H9 (cell line): ENCODE results near the gene FGF22. TPM values are rescaled to one million over a fixed set of nuclear protein-coding genes. Genes with fewer than 3 reads are reported as not detected.

Source experiments
- DNase-seq: peaks from one replicate; pipeline ENCODE4 v3.0.0-alpha.2; 2017
- H2AFZ ChIP-seq: one replicate; pipeline ENCODE4 v1.6.1; 2013; ENCODE audit warnings: mild to moderate bottlenecking, low read length, control low read depth, moderate library complexity
- H2AK5ac ChIP-seq: 2 replicates; pipeline ENCODE4 v1.6.1; 2013; ENCODE audit warnings: low read length, control low read depth, mixed read lengths; ENCODE audit not compliant: insufficient read length
- H2BK120ac ChIP-seq: one replicate; pipeline ENCODE4 v1.6.1; 2013; ENCODE audit warnings: low read depth, mild to moderate bottlenecking, low read length, control low read depth, inconsistent platforms; ENCODE audit not compliant: poor library complexity, severe bottlenecking
- H2BK12ac ChIP-seq: 2 replicates; pipeline ENCODE4 v1.6.1; 2013; ENCODE audit warnings: low read length, control low read depth, mixed read lengths, low read depth; ENCODE audit not compliant: insufficient read length
- H2BK15ac ChIP-seq: 2 replicates; pipeline ENCODE4 v1.6.1; 2013; ENCODE audit warnings: low read depth, low read length, control low read depth
- H2BK20ac ChIP-seq: one replicate; pipeline ENCODE4 v1.6.1; 2013; ENCODE audit warnings: low read depth, mild to moderate bottlenecking, low read length, control low read depth, inconsistent platforms; ENCODE audit not compliant: poor library complexity, severe bottlenecking
- H2BK5ac ChIP-seq: 2 replicates; pipeline ENCODE4 v1.6.1; 2013; ENCODE audit warnings: low read length, control low read depth, mixed read lengths; ENCODE audit not compliant: insufficient read length
- H3K14ac ChIP-seq: 2 replicates; pipeline ENCODE4 v1.6.1; 2013; ENCODE audit warnings: low read length, control low read depth; ENCODE audit not compliant: insufficient read depth
- H3K18ac ChIP-seq: 2 replicates; pipeline ENCODE4 v1.6.1; 2013; ENCODE audit warnings: low read depth, mild to moderate bottlenecking, mixed read lengths, low read length, control low read depth; ENCODE audit not compliant: insufficient read length
- H3K23ac ChIP-seq: 2 replicates; pipeline ENCODE4 v1.6.1; 2013; ENCODE audit warnings: low read length, control low read depth, mixed read lengths, low read depth; ENCODE audit not compliant: insufficient read length
- H3K23me2 ChIP-seq: 2 replicates; pipeline ENCODE4 v1.6.1; 2013; ENCODE audit warnings: low read depth, mild to moderate bottlenecking, mixed read lengths, low read length, control low read depth; ENCODE audit not compliant: insufficient read length, poor library complexity, severe bottlenecking
- H3K27ac ChIP-seq: 2 replicates; pipeline ENCODE4 v1.5.1; 2013; ENCODE audit warnings: low read length, control low read depth, mixed read lengths, low read depth; ENCODE audit not compliant: insufficient read length
- H3K27me3 ChIP-seq: 2 replicates; pipeline ENCODE4 v1.6.1; 2013; ENCODE audit warnings: low read length, control low read depth, inconsistent platforms; ENCODE audit not compliant: insufficient read depth
- H3K4ac ChIP-seq: 2 replicates; pipeline ENCODE4 v1.6.1; 2013; ENCODE audit warnings: low read depth, mild to moderate bottlenecking, control low read depth, inconsistent platforms, low read length, moderate library complexity
- H3K4me1 ChIP-seq: 2 replicates; pipeline ENCODE4 v1.6.1; 2013; ENCODE audit warnings: low read length, control low read depth, inconsistent platforms; ENCODE audit not compliant: insufficient read depth
- H3K4me2 ChIP-seq: 2 replicates; pipeline ENCODE4 v1.6.1; 2013; ENCODE audit warnings: low read length, control low read depth, mixed read lengths; ENCODE audit not compliant: insufficient read length, insufficient read depth
- H3K56ac ChIP-seq: 2 replicates; pipeline ENCODE4 v1.6.1; 2013; ENCODE audit warnings: low read depth, mild to moderate bottlenecking, mixed read lengths, low read length, control low read depth; ENCODE audit not compliant: insufficient read length
- H3K79me1 ChIP-seq: 2 replicates; pipeline ENCODE4 v1.6.1; 2013; ENCODE audit warnings: low read depth, mild to moderate bottlenecking, moderate library complexity, low read length, control low read depth, inconsistent platforms; ENCODE audit not compliant: insufficient read depth, poor library complexity, severe bottlenecking
- H3K79me2 ChIP-seq: 2 replicates; pipeline ENCODE4 v1.6.1; 2013; ENCODE audit warnings: low read length, control low read depth, inconsistent platforms; ENCODE audit not compliant: insufficient read depth
- H3K9ac ChIP-seq: 2 replicates; pipeline ENCODE4 v1.6.1; 2013; ENCODE audit warnings: low read length, control low read depth, mixed read lengths; ENCODE audit not compliant: insufficient read length; ENCODE audit errors: extremely low read depth
- H3K9me3 ChIP-seq: one replicate; pipeline ENCODE4 v1.6.1; 2013; ENCODE audit warnings: low read depth, low read length, inconsistent platforms; ENCODE audit not compliant: control insufficient read depth
- H3T11ph ChIP-seq: one replicate; pipeline ENCODE4 v1.6.1; 2013; ENCODE audit warnings: mild to moderate bottlenecking, low read length, control low read depth, inconsistent platforms
- H4K20me1 ChIP-seq: one replicate; pipeline ENCODE4 v1.6.1; 2013; ENCODE audit not compliant: control insufficient read depth, insufficient read length, insufficient read depth
- H4K5ac ChIP-seq: 2 replicates; pipeline ENCODE4 v1.6.1; 2013; ENCODE audit warnings: low read depth, mild to moderate bottlenecking, mixed read lengths, low read length, control low read depth; ENCODE audit not compliant: insufficient read length
- H4K8ac ChIP-seq: replicated peaks from 2 replicates; pipeline ENCODE4 v1.6.1; 2013; ENCODE audit warnings: low read length, control low read depth, mixed read lengths, low read depth; ENCODE audit not compliant: insufficient read length
- H4K91ac ChIP-seq: 2 replicates; pipeline ENCODE4 v1.6.1; 2013; ENCODE audit warnings: low read depth, mild to moderate bottlenecking, moderate library complexity, mixed read lengths, low read length, control low read depth; ENCODE audit not compliant: insufficient read length
- H3K27ac Mint-ChIP-seq, 3 experiments: 2 replicates in 2 of 3; 3 replicates in 1 of 3; pipeline ENCODE4 v1.8.0; 2020 to 2021; ENCODE audit warnings: mixed read lengths in 3 of 3, mild to moderate bottlenecking in 1 of 3, moderate library complexity in 1 of 3
- H3K27me3 Mint-ChIP-seq: 2 replicates; pipeline ENCODE4 v1.8.0; 2021; ENCODE audit warnings: low read depth, mild to moderate bottlenecking, moderate library complexity, mixed read lengths
- H3K36me3 Mint-ChIP-seq, 3 experiments: 2 replicates in 2 of 3; 3 replicates in 1 of 3; pipeline ENCODE4 v1.8.0; 2020 to 2021; ENCODE audit warnings: low read depth in 3 of 3, mixed read lengths in 3 of 3; ENCODE audit not compliant: insufficient read depth in 1 of 3
- H3K4me1 Mint-ChIP-seq, 2 experiments: 2 replicates each; pipeline ENCODE4 v1.8.0; 2020; ENCODE audit warnings: mixed read lengths in 2 of 2
- H3K4me3 Mint-ChIP-seq, 2 experiments: 2 replicates in 1 of 2; 3 replicates in 1 of 2; pipeline ENCODE4 v1.8.0; 2020 to 2021; ENCODE audit warnings: mild to moderate bottlenecking in 2 of 2, mixed read lengths in 2 of 2, moderate library complexity in 1 of 2
- H3K9me3 Mint-ChIP-seq, 2 experiments: 2 replicates in 1 of 2; 3 replicates in 1 of 2; pipeline ENCODE4 v1.8.0; 2020; ENCODE audit warnings: mild to moderate bottlenecking in 2 of 2, mixed read lengths in 2 of 2, moderate library complexity in 1 of 2
- CTCF ChIP-seq: fragments of 200-600 bp; sonication (generic); conservative IDR thresholded peaks from 3 replicates; pipeline ENCODE4 v1.8.0; 2021; ENCODE audit warnings: antibody characterized with exemption, mild to moderate bottlenecking
- WGBS: extraction: QIAGEN DNeasy Blood & Tissue Kit; methylation state at CpG from one replicate; pipeline ENCODE4 v1.1.7; 2013; ENCODE audit warnings: missing lambda C conversion rate, low lambda C conversion rate, mixed read lengths; ENCODE audit not compliant: insufficient read length; ENCODE audit errors: extremely low coverage; 5-methylcytosine and 5-hydroxymethylcytosine counted together
- long read RNA-seq: library from polyadenylated mRNA; unstranded; transcript quantifications from one replicate; pipeline ENCODE4 v2.0.0, GENCODE V29; 2020
- total RNA-seq: library from RNA; stranded (reverse); gene quantifications from 2 replicates; pipeline ENCODE4 v1.2.1, GENCODE V29; 2021

The FGF22 gene
- 0.72 and 0.99 TPM in 2 replicates for total RNA-seq
- long read RNA-seq, partial matches to known transcripts = 0 of 6 reads
- long read RNA-seq, other reads (novel, unspliced or antisense) = 5 of 6 reads

GRCh38 chr19:639253-640160, at the start of gene FGF22:
TSS of gene FGF22 (plus strand) at chr19:639879. CDS start at chr19:639926, 47 bp downstream.
- Histone ChIP-seq H3K4ac (no peak within 1 kb of the TSS), H2BK5ac (no peak within 1 kb of the TSS), H2AK5ac (no peak within 1 kb of the TSS), H3K56ac (no peak within 1 kb of the TSS), H3K23ac (no peak within 1 kb of the TSS), H4K5ac (no peak within 1 kb of the TSS), H2AFZ (no peak within 1 kb of the TSS), H3K79me2 (no peaks in the 10 kb centered on the region), H3K9me3 (no peaks in the 10 kb centered on the region), H3K79me1 (no peaks in the 10 kb centered on the region), H3T11ph (no peak within 1 kb of the TSS), H2BK20ac (no peak within 1 kb of the TSS), H3K14ac (no peak within 1 kb of the TSS), H4K20me1 (no peaks in the 10 kb centered on the region), H3K27me3 (no peaks in the 10 kb centered on the region; the same call in 1 of the 2 replicates), H3K4me2 (peak within 1 kb of the TSS; percentile 48), H2BK12ac (no peak within 1 kb of the TSS), H4K91ac (no peak within 1 kb of the TSS), H2BK120ac (no peak within 1 kb of the TSS), H4K8ac (no peak within 1 kb of the TSS), H3K18ac (no peak within 1 kb of the TSS), H3K23me2 (no peaks in the 10 kb centered on the region), H3K4me1 (no peaks in the 10 kb centered on the region), H2BK15ac (no peak within 1 kb of the TSS), H3K9ac (no peak within 1 kb of the TSS), H3K27ac (no peak within 1 kb of the TSS)
- 0 out of 5 replicates have a peak, but pooled peaks cover 0 to 3% of the 10 kb centered on the region in 2 experiments for H3K9me3 Mint-ChIP-seq
- peak; percentile 90 for DNase-seq
- WGBS = no CpG with 5 or more reads among the region's 109 CpGs
- peak within 1 kb of the TSS in 1 of 3 experiments; percentile 74; a peak in 1 of 7 replicates for H3K27ac Mint-ChIP-seq
- TF ChIP-seq CTCF = no peak
- H3K36me3 Mint-ChIP-seq = peaks cover 0 to 1% (median 0%) of the 10 kb centered on the region in 3 experiments; a peak in 1 of 7 replicates
- peaks cover 4 to 5% of the 10 kb centered on the region in 2 experiments; a peak in 3 of 4 replicates for H3K4me1 Mint-ChIP-seq
- peak within 1 kb of the TSS; percentile 54 to 77 for H3K4me3 Mint-ChIP-seq
- peaks cover 29% of the 10 kb centered on the region for H3K27me3 Mint-ChIP-seq
